ENCODE results near the gene RELL2. TPM values are rescaled to one million over a fixed set of nuclear protein-coding genes. Genes with fewer than 3 reads are reported as not detected.

RELL2 gene
- total RNA-seq, 1 donor from 2014 or later: 1.0 TPM

DNA sequence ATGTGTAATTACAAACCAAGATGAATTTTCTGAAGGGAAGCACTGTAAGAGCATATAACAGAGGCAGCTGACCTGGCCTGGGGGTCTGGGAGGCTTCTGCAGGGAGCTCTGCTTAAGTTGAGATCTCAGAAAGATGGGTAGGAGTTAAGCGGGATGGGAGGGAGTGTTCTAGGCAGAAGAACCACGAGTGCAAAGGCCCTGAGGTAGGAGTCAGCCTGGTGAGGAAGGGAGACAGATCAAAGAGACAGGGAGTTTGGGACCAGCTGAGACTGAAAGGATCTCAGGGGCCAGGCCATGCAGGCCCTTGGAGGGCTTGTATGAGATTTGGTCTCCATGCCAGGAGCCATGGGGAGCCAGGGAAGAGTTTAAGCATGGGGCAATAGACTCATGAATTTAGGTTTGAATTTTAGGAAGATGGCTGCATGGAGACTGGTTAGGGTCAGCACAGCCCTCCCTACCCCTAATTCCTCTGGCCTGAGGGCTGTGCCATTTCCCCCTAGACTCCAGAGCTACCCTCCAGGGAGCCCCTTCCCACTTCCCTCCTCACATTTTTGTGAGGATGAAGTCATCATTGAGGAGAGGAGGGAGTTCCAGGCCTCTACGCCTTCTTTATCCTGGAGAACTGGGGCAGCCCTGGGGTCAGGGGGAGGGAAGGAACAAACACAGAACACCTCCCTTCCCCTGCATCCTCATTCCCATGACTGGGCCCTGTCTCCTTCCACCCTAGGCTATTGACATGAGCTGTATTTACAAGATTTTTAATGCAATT, 50.0 kb downstream of the RELL2 start:
- Histone ChIP-seq H3K4me3 (no peak overlapping the region), H3K27me3 (ENCODE audit: low read depth) (no peaks in the 10 kb centered on the region), H3K9me3 (replicated peaks) (no peaks in the 10 kb centered on the region), H3K4me1 (peaks cover 47% of the 10 kb centered on the region), H3K36me3 (no peaks in the 10 kb centered on the region), H3K27ac (replicated peaks) (peak overlapping the region; percentile 58)
- TF ChIP-seq, protein P1, sequence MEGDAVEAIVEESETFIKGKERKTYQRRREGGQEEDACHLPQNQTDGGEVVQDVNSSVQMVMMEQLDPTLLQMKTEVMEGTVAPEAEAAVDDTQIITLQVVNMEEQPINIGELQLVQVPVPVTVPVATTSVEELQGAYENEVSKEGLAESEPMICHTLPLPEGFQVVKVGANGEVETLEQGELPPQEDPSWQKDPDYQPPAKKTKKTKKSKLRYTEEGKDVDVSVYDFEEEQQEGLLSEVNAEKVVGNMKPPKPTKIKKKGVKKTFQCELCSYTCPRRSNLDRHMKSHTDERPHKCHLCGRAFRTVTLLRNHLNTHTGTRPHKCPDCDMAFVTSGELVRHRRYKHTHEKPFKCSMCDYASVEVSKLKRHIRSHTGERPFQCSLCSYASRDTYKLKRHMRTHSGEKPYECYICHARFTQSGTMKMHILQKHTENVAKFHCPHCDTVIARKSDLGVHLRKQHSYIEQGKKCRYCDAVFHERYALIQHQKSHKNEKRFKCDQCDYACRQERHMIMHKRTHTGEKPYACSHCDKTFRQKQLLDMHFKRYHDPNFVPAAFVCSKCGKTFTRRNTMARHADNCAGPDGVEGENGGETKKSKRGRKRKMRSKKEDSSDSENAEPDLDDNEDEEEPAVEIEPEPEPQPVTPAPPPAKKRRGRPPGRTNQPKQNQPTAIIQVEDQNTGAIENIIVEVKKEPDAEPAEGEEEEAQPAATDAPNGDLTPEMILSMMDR (IDR thresholded peaks at IDR 0.05; ENCODE audit: borderline replicate concordance): no peak
- intact Hi-C loops (cut with micrococcal nuclease): no loop called here
- no peak for DNase-seq

Other genes starting within 250 kb of the RELL2 start
- gene PCDHGB4, start 249.3 kb upstream of the RELL2 start, total RNA-seq: 4.2 TPM
- gene PCDHGA8, start 244.4 kb upstream of the RELL2 start, total RNA-seq: 8.5 TPM
- gene PCDHGB5, start 239.1 kb upstream of the RELL2 start, total RNA-seq: 6.0 TPM
- gene PCDHGA9, start 234.2 kb upstream of the RELL2 start, total RNA-seq: 3.9 TPM
- 5.0 TPM for gene PCDHGB6, start 229.0 kb upstream of the RELL2 start, total RNA-seq
- 5.0 TPM for gene PCDHGA10, start 224.0 kb upstream of the RELL2 start, total RNA-seq
- gene PCDHGB7, start 219.3 kb upstream of the RELL2 start, total RNA-seq: 7.9 TPM
- gene PCDHGA11, start 215.9 kb upstream of the RELL2 start, total RNA-seq: 3.8 TPM
- 4.8 TPM for gene PCDHGA12, start 206.5 kb upstream of the RELL2 start, total RNA-seq
- gene PCDHGC3, start 161.0 kb upstream of the RELL2 start, total RNA-seq: 15.6 TPM
- 1.8 TPM for gene PCDHGC4, start 152.0 kb upstream of the RELL2 start, total RNA-seq
- 2.9 TPM for gene PCDHGC5, start 147.9 kb upstream of the RELL2 start, total RNA-seq
- 53.1 TPM for gene DIAPH1, start 18.0 kb upstream of the RELL2 start, total RNA-seq
- gene HDAC3, start 148 bp upstream of the RELL2 start, total RNA-seq: 27.4 TPM
- 4.7 TPM for gene FCHSD1, start 14.4 kb downstream of the RELL2 start, total RNA-seq
- gene ARAP3, start 45.2 kb downstream of the RELL2 start, total RNA-seq: 15.2 TPM
- gene PCDH1, start 241.4 kb downstream of the RELL2 start, total RNA-seq: 16.1 TPM